ENCODE data around the gene ENOX1.
"Not testable (repeated sequence)": the region's sequence is repeated elsewhere in the genome, so short reads cannot be mapped to it uniquely, and the experiment has no call there.

Gene ENOX1

GRCh38 chr13:43786766-43787517 lies at the start of gene ENOX1:
TSS of gene ENOX1 (minus strand) at chr13:43786972.
- peak; percentile 41 for DNase-seq

GRCh38 chr13:43835701-43836100 lies 48.9 kb upstream of the ENOX1 start:
- no peak for DNase-seq

GRCh38 chr13:43831088-43831487 lies 44.3 kb upstream of the ENOX1 start:
- no peak for DNase-seq

- DNase-seq: no peak
Observed at GRCh38 chr13:43830497-43830881, 43.7 kb upstream of the ENOX1 start.

DNA sequence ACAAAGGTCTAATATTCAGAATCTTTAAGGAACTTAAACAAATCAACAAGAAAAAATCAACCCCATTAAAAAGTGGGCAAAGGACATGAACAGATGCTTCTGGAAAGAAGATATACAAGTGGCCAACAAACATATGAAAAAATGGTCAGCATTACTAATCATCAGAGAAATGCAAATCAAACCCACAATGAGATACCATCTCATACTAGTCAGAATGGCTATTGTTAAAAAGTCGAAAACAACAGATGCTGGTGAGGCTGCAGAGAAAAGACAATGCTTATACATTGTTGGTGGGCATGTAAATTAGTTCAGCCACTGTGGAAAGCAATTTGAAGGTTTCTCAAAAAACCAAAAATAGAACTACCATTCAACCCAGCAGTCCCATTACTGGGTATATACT lies 37.9 kb upstream of the ENOX1 start:
- not testable (repeated sequence) for DNase-seq

GRCh38 chr13:43822969-43823368 lies 36.2 kb upstream of the ENOX1 start:
- DNase-seq: no peak

- no peak for DNase-seq
Observed at GRCh38 chr13:43816401-43816889, 29.7 kb upstream of the ENOX1 start.

GRCh38 chr13:43815204-43815603 lies 28.4 kb upstream of the ENOX1 start:
- no peak for DNase-seq

- DNase-seq: no peak
Observed at GRCh38 chr13:43808676-43809075, 21.9 kb upstream of the ENOX1 start.

DNA sequence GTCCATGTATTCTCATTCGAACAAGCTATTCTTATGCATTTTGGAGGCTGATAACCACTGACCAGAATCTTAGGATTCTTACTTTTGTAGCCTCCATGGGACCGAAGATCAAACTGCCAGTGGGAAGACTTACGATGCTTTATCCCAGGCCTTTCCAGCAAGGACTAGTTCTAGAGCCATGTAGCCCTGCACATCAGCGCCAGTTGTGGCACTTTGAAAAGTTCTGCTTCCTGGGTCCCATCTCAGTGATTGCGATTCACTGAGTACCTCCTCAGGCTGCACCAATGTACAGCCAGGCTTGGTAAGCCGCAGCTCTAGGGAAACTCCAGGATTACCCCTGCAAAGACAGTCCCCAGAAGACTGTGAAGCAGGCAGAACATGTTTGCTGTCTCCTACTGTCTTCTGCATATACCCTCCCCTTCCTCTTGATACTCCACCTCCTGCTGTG lies 18.9 kb upstream of the ENOX1 start:
- no peak for DNase-seq

DNA sequence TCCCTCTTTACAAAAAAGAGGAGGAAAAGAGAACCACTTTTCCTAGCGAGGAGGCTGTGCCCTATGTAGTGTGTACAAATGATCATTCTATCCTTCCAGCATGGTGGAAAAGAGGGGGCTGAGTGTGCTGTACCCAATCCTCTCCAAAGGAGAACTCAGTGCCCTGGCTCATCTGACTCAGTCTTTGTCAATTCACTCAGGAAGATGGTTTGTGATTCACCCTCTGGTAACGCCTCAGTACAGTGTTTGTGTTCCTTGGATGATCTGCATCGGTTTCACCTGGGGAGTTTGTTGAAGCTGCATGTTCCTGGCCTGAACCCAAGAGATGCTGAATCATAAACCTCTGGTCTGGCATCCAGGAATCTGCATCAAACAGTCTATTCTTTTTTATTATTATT lies 18.3 kb upstream of the ENOX1 start:
- DNase-seq: peak; percentile 52

GRCh38 chr13:43804461-43805070 lies 17.8 kb upstream of the ENOX1 start:
- DNase-seq: peak; percentile 61

DNA sequence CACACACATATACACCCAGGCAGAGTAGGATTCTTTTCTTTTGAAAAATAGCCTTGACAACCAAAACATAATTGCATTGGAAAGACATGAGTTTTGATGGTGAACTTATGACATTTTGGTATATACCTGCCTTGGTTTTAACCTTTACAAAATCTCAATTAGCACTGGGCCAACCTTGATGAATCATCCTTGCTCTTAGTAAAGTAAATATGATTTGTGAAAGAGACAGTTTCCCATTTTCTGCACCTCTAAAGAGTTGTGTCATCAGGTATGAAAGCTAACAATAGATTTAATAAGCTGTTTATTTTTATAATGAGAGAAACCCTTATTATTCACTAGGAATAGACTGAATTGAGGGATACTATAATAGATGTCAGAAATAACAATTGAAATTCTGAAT lies 15.7 kb upstream of the ENOX1 start:
- DNase-seq: no peak

GRCh38 chr13:43800828-43801227 lies 14.1 kb upstream of the ENOX1 start:
- peak; percentile 47 for DNase-seq

DNA sequence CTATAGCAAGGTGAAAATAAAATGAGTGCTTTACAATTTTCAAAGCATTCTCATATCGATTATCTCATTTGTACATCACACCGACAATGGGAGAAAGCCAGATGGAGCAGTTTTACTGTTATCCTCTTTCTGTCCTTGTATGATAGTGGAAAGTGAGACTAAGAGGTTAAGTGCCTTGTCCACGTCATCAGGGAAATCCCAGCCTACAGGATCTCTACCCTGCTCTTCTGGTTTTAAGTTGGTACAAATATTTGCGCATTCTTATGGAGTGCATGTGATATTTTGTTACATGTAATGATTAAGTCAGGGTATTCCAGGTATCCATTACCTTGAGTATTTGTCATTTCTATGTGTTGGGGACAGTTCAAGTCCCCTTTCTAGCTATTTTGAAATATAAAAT lies 12.4 kb upstream of the ENOX1 start:
- peak; percentile 47 for DNase-seq

- DNase-seq: no peak
Observed at GRCh38 chr13:43797869-43798268, 11.1 kb upstream of the ENOX1 start.

DNA sequence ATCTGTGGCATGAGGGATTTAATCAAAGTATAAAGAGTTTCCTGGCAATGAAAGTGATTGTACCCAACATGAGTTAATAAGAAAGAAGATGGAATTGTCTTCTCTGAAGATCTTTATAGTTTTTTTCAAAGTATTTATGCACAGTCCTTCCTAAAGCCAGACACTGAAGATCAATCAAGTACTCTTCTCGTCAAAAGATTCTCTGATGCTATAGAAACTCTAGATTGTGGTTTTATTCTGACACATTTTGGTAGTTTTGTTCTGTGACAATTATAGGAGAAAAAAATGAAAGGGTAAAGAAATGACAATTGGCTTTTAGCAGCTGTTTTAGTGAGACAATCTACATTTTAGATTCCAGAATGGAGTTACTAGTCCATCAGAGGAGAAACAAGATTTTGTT lies 10.4 kb upstream of the ENOX1 start:
- DNase-seq: peak; percentile 72

GRCh38 chr13:43794416-43794815 lies 7.6 kb upstream of the ENOX1 start:
- no peak for DNase-seq

DNA sequence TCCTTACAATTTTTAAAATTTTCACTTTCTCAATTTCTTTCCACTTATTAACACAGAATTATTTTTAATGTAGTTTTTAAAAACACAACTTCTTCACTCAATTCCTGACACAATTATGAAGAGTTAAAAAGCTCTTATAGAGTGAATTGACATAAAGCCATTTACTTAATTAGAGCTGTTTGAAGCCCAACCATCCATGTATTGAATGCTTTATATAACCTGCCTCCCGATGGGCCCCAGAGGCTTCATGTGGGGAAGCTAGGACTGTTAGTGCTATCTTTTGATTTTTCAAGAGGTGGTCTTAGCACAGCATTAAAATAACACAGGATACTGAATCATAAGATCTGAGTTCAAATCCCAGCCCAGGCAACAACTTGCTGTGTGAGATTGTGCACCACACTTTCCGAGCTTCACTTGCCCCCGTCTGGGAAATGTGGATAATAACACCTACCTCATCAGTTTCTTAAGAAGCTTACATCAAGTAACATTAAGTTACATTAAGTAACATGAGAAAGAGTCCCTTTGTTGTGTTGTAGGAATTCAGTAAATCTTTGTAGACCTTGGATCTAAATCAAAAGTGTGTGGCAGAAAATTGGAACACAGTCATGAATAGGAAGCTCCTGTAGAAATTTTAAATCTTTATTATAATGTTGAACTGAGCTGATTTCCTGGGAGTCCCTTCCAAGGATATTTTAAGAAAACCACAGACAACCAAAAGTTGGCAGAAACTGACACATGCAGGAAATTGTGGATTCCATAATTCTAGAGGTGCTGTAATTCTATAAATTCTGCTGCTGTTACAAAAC lies 5.5 kb upstream of the ENOX1 start:
- DNase-seq: no peak

GRCh38 chr13:43787997-43788396 lies 1.2 kb upstream of the ENOX1 start:
- DNase-seq: no peak

GRCh38 chr13:43787518-43787891 lies 733 bp upstream of the ENOX1 start:
- DNase-seq: no peak

GRCh38 chr13:43786472-43786765 lies 353 bp downstream of the ENOX1 start:
- DNase-seq: no peak

DNA sequence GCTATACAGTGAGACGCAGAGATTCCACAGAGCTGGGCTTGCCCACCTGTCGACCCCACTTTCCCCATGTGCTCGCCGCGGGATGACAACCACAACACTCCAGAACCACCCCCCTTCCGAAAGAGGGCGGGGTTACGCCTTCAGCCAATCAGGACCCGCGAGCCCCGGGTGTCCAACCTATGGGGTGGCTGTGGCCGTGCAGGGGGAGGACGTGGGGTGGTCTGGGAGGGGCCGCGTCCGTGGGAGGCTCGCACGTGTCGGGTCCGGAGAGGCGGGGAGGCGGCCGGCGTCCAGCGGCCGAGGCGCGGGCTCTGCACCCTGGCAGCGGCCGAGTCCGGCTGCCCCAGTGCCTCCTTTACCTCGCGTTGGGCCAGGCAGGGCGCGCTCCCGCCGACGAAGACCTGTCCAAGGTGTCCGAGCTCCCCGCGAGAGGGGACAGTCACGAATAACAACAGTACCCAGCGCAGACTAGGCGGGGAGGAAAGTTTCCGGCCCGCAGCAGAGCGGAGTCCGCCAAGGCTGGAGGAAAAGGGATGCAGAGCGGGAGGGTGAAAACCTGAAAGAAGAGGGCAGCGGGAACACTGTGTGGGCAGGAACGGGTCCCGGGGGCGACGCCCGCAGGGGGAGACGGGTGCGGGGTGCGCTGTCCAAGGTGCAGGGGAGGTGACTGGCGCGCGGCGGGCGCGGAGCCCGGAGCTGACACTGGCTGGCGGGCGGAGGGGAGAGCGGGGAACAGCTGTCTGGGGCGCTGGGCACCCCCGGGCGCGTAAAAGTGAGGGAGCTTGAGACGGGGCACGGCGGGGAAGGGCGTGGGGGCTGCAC lies 911 bp downstream of the ENOX1 start:
- DNase-seq: peak; percentile 38
